ENCODE data around the gene LGALS3BP.
"Not testable (repeated sequence)": the region's sequence is repeated elsewhere in the genome, so short reads cannot be mapped to it uniquely, and the experiment has no call there.

Gene LGALS3BP

GRCh38 chr17:78960928-78961327, 18.8 kb downstream of the LGALS3BP start:
- no peak for DNase-seq

DNA sequence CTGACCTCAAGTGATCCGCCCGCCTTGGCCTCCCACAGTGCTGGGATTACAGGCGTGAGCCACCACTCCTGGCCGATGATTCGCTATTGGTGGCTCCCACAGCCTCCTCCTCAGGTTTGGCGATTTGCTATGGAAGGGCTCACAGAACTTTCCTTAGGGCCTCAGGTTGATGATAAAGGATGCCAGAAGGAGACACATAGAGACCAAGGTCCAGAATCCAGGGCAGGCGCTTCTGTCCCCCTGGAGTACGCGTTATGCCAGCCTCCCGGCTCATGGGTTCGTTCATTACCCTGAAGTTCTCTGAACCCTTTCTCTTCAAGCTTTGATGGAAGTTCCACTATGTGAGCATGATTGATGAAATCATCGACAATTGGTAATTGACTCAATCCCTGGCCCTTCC, 19.9 kb downstream of the LGALS3BP start:
- DNase-seq, result no peak

- DNase-seq, result no peak
These were observed 21.0 kb downstream of the LGALS3BP start for GRCh38 chr17:78958641-78959127.

- DNase-seq, result no peak
These were observed 22.6 kb downstream of the LGALS3BP start for GRCh38 chr17:78957128-78957527.

- DNase-seq, result no peak
These were observed 23.5 kb downstream of the LGALS3BP start for GRCh38 chr17:78956254-78956653.

- DNase-seq, result no peak
These were observed 25.0 kb downstream of the LGALS3BP start for GRCh38 chr17:78954684-78955083.

GRCh38 chr17:78953356-78954350, 26.1 kb downstream of the LGALS3BP start:
- peak; percentile 7 for DNase-seq

GRCh38 chr17:78952706-78953105, 27.0 kb downstream of the LGALS3BP start:
- DNase-seq, result no peak

- no peak for DNase-seq
These were observed 27.7 kb downstream of the LGALS3BP start for GRCh38 chr17:78951967-78952551.

DNA sequence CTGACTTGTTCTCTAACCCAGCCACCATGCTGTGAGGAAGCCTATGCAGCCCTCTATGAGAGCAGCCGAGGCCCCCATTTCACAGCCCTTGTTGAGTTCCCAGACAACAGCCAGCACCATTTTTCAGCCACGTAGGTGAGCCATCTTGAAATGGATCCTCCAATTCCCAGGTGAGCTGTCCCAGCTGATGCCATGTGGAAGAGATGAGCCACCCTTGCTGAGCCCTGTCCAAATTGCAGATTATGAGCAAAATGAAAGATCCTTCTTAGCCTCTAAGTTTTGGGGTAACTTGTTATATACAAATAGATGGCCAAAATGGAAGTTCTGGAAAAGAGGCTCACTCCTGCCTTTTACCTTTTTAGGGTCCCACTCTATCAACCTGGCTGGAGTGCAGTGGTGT, 28.9 kb downstream of the LGALS3BP start:
- DNase-seq, result no peak

DNA sequence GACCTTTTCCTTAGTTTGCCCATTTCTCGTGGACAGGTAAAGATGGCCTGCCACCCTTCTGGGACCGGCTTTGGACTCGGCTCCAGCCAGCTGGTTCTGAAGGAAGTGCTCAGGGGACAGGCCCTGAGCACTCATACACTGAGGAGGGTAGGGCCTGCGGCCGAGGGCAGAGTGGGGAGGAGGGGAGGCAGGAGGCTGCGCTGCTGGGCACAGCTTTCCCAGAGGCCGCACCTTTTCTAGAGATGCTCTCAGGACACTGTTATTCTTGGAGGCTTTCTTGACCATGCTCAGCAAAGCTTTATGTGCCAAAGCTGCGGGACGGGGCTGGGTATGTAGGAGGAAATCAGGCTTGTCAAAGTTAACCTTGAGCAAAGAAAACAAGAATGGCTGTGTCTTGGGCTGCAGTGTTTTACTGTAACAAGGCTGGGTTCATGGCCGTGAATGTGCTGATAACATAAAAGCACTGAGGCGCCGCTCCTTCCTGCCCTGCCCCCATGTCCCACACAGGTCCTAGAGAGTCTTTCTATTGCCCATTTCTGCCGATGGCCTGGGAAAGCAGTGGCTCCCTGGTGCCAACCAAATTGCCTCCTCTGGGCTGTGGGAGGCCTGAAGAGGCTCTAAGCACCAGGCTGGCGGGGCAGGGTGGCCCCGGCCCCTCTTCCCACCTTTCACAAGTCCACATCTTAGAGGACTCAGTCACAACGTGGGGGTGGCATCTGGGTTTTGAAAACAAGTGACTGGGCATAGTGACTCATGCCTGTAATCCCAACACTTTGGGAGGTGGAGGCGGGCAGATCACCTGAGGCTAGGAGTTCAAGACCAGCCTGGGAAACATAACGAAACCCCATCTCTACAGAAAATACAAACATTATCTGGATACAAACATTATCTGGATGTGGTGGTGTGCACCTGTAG, 32.2 kb downstream of the LGALS3BP start:
- DNase-seq, result no peak

DNA sequence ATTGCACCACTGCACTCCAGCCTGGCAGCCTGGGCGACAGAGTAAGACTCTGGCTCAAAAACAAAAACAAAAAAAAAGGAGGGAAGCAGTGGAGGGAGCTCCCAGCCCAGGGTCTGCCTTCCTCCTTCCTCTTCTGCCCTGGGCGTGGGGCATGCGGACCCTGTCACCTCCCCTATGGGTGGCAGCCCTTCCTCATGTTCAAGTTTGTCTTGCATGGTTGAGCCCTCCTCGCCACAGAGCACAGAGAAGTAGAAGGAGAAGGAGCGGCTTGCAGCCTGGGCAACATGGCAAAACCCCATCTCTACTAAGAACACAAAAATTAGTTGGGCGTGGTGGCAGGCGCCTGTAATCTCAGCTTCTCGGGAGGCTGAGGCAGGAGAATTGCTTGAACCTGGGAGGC, 33.1 kb downstream of the LGALS3BP start:
- no peak for DNase-seq

DNA sequence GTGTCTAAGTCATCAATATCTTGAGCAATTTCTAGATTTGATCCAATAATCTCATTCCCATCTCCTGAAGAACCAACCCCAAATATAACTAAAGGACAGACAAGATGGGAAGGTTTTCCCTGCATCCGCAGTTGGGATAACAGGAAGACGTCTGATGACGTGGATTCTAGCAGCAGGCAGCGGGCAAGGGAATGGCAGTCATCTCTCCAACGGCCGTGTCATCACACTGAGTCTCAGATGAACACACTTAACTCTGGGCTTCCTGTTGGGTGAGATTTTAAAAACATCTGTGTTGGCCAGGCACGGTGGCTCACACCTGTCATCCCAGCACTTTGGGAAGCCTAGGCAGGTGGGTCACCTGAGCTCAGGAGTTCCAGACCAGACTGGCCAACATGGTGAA, 33.6 kb downstream of the LGALS3BP start:
- DNase-seq, result no peak

GRCh38 chr17:78945455-78945854, 34.3 kb downstream of the LGALS3BP start:
- DNase-seq, result not testable (repeated sequence)

- no peak for DNase-seq
These were observed 34.8 kb downstream of the LGALS3BP start for GRCh38 chr17:78944956-78945355.

DNA sequence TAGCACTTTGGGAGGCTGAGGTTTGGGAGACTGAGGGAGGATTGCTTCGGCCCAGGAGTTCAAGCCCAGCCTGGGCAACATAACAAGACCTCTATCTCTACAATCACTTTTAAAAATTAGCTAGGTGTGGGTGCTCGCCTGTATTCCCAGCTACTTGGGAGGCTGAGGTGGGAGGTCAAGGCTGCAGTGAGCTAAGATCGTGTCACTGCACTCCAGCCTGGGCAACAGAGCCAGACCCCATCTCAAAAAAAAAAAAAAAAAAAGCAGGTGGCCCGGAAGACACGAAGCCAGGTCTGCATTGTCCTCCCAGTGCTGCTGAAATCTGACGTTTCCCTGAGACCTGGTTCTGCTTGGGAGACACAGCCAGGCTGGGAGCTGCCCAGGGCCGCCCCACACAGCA, 35.7 kb downstream of the LGALS3BP start:
- no peak for DNase-seq

DNA sequence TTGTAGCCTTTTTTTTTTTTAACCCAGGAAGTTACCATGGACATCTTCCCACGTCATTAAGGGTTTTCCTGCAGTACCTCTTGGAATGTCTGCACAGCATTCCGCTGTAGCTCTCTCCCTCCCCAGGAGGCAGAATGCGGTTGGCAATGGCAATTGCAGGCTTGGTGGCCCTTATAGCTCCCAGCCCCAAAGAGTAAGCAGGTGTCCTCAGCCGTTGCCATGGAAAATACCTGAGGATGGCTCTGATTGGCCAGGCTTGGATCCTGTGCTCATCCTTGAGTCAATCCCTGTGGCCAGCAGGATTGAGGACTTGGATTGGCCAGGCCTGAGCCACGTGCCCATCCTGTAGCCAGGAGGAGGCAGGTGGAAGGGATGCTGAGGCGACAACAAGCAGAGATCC, 39.0 kb downstream of the LGALS3BP start:
- no peak for DNase-seq

- no peak for DNase-seq
These were observed 39.5 kb downstream of the LGALS3BP start for GRCh38 chr17:78940258-78940657.

- no peak for DNase-seq
These were observed 40.1 kb downstream of the LGALS3BP start for GRCh38 chr17:78939615-78940014.

GRCh38 chr17:78937561-78937960, 42.2 kb downstream of the LGALS3BP start:
- no peak for DNase-seq

DNA sequence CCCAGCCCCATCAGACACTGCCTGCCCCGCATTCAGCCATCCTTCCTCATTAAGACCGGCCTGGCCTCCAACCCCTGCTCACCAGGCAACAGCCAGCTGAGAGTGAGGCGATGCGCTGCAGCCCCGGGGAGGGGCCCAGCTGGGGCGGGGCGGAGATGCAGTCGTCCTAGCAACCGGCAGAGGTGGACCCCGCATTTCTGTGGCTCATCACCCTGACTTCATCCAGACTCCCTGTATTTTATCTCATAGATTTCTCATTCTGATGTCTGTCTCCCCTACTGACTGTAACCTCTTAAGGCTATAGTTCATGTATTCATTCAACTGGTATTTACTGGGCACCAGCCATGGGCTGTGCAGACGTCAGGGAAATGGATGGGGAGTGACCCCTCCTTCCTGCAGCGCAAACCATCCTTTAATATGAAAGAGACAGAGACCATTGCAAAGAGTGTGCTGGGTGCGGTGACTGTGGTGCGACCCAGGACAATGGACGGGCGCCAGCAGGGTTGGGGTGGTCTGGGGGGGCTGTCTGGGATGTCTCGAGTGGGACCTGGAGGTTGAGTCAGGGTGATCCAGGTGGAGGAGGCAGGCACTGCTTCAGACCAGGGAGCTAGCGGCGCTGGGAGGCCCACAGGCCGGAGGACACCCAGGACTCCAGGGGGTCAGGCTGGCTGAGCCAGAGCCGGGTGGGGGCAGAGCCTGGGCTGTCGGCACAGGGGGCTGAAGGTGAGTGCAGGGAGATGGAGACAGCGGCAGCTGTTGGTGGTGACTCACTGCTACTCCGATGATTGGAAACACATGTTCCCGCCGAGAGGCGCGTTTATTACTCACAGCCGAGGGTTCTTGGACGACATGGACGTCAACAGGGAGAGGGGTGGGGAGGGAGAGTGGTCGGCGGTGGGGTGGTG, 44.1 kb downstream of the LGALS3BP start:
- no peak for DNase-seq

All from NCI-H1092 treated with DMSO at 0.1 percent for 48 hours (cell line).